Islet of Langerhans (tissue), 1 donor: ENCODE results near the gene SERPINB6.
"Not testable (repeated sequence)": the region's sequence is repeated elsewhere in the genome, so short reads cannot be mapped to it uniquely, and the experiment has no call there.

ENCODE experiments used
- FAIRE-seq: peaks from one replicate; lab custom pipeline; 2011; peaks lifted over from hg19 to GRCh38; lab: Jason Lieb, UNC

The SERPINB6 gene

GRCh38 chr6:2958331-2958711, 13.0 kb downstream of the SERPINB6 start:
- no peak for FAIRE-seq

- no peak for FAIRE-seq
Measured at GRCh38 chr6:2957696-2958330, 13.6 kb downstream of the SERPINB6 start.

GRCh38 chr6:2956930-2957685, 14.3 kb downstream of the SERPINB6 start:
- FAIRE-seq: no peak

GRCh38 chr6:2953098-2953497, 18.3 kb downstream of the SERPINB6 start:
- no peak for FAIRE-seq

- FAIRE-seq: no peak
Measured at GRCh38 chr6:2952557-2953095, 18.7 kb downstream of the SERPINB6 start.

- FAIRE-seq: no peak
Measured at GRCh38 chr6:2951728-2952127, 19.6 kb downstream of the SERPINB6 start.

GRCh38 chr6:2950713-2951112, 20.7 kb downstream of the SERPINB6 start:
- no peak for FAIRE-seq

GRCh38 chr6:2949536-2950083, 21.8 kb downstream of the SERPINB6 start:
- no peak for FAIRE-seq

- no peak for FAIRE-seq
Measured at GRCh38 chr6:2949121-2949520, 22.2 kb downstream of the SERPINB6 start.

GRCh38 chr6:2948228-2949025, 22.9 kb downstream of the SERPINB6 start:
- no peak for FAIRE-seq

- FAIRE-seq: no peak
Measured at GRCh38 chr6:2947445-2947844, 23.9 kb downstream of the SERPINB6 start.

GRCh38 chr6:2945153-2945452, 26.3 kb downstream of the SERPINB6 start:
- FAIRE-seq: no peak

- FAIRE-seq: no peak
Measured at GRCh38 chr6:2944405-2945152, 26.8 kb downstream of the SERPINB6 start.

- FAIRE-seq: no peak
Measured at GRCh38 chr6:2943564-2943955, 27.8 kb downstream of the SERPINB6 start.

- no peak for FAIRE-seq
Measured at GRCh38 chr6:2942914-2943563, 28.3 kb downstream of the SERPINB6 start.

GRCh38 chr6:2942116-2942515, 29.3 kb downstream of the SERPINB6 start:
- not testable (repeated sequence) for FAIRE-seq

- FAIRE-seq: no peak
Measured at GRCh38 chr6:2940851-2941250, 30.5 kb downstream of the SERPINB6 start.

GRCh38 chr6:2940010-2940850, 31.1 kb downstream of the SERPINB6 start:
- FAIRE-seq: no peak

- FAIRE-seq: no peak
Measured at GRCh38 chr6:2939315-2940009, 31.9 kb downstream of the SERPINB6 start.

- no peak for FAIRE-seq
Measured at GRCh38 chr6:2938632-2939083, 32.7 kb downstream of the SERPINB6 start.
